Measurements from ENCODE around the gene TTC7B. TPM values are rescaled to one million over a fixed set of nuclear protein-coding genes. Genes with fewer than 3 reads are reported as not detected.

Gene TTC7B
- total and polyA plus RNA-seq, 2 donors (not counting 3 experiments of a cell fraction or from before 2014, with no cell fraction given) = 46.8 to 76.5 TPM

DNA sequence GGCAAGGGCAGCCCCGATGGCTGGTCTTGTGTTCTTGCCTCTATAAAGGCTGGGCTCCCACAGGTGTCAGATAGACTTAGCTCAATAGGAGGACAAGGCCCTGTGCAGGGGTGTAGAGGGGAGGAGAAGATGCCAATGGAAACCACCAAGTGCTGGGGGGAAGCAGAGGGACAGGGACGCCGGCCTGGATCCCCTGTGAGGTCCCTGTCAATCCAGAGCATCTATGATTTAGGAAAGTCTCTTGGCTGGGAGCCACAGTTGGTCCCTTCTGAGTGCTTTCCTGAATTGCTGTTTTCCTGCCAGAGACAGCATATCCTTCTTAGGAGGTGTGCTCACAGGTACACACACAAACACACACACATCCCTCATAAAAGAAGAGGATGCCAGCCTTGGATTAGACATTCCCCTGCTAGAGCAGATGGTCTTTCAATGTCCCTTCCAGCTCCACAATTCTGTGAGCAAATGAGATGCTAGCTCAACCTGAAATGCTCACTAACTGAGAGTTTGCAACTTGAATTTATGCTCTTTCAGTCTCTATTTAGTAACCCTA lies 62.7 kb downstream of the TTC7B start:
- DNase-seq (ENCODE audit: low read depth, low spot score) (no peak), FAIRE-seq (no peak)
- H3K9ac ChIP-seq (replicated peaks; ENCODE audit: extremely low read depth, insufficient read depth, low read length) = no peak overlapping the region
- H3K79me2 ChIP-seq (ENCODE audit: control insufficient read depth, insufficient read depth, low read length) = no peaks in the 10 kb centered on the region
- no peak overlapping the region for H2AFZ ChIP-seq (ENCODE audit: low read depth, low read length)
- ChIA-PET POLR2A (interaction anchor here (0.5 kb wide), 1 partner anchor 27 kb away, joined by 3 read pairs; no protein-coding TSS in a partner anchor), CTCF (interaction anchor here (1.1 to 1.5 kb wide), 3 partner anchors 10 to 452 kb away, joined by 3 to 5 read pairs (median 4); no protein-coding TSS in a partner anchor)
- BruUV-seq (replicated peaks) = no TSS peak
- dilution Hi-C loops (cut with MboI; ENCODE audit: extremely low pct_ligation_motif_present, low sequenced_read_pairs) (no loop called here), intact Hi-C loops (cut with micrococcal nuclease) (no loop called here)
- H3K9me3 ChIP-seq (replicated peaks; ENCODE audit: control insufficient read depth, insufficient read depth, low read length) = no peaks in the 10 kb centered on the region
- H3K4me3 ChIP-seq (replicated peaks in 1 of 3; ENCODE audit: insufficient read depth in 1 of 3, low read depth in 1 of 3, low read length in 3 of 3) = no peak overlapping the region
- H3K27ac ChIP-seq (ENCODE audit: insufficient read depth, low read depth, low read length) = no peak overlapping the region
- no peaks in the 10 kb centered on the region for H3K9me1 ChIP-seq (replicated peaks; ENCODE audit: control insufficient read depth, extremely low read depth, insufficient read depth, low read length)
- H3K4me2 ChIP-seq (ENCODE audit: insufficient read depth, low read length) = no peak overlapping the region
- H3K36me3 ChIP-seq (ENCODE audit: control insufficient read depth in 2 of 2, extremely low read depth in 1 of 2, insufficient read depth in 2 of 2, low read length in 2 of 2) = no peaks in the 10 kb centered on the region
- no peaks in the 10 kb centered on the region for H3K27me3 ChIP-seq (ENCODE audit: control insufficient read depth in 2 of 2, insufficient read depth in 2 of 2, low read length in 2 of 2)
- no peaks in the 10 kb centered on the region for H4K20me1 ChIP-seq (replicated peaks; ENCODE audit: control insufficient read depth, extremely low read depth, insufficient read depth, low read length)
- peaks cover 5% of the 10 kb centered on the region for H3K4me1 ChIP-seq (ENCODE audit: control insufficient read depth, extremely low read depth, insufficient read depth, low read length)
- TF ChIP-seq EZH2 (IDR thresholded peaks at IDR 0.05; ENCODE audit: borderline replicate concordance, low read depth, low read length, severe bottlenecking) = no peak
- no peak for TF ChIP-seq FOS (IDR thresholded peaks at IDR 0.05; ENCODE audit: borderline replicate concordance, insufficient read depth, low read length)
- TF ChIP-seq MYC (IDR thresholded peaks at IDR 0.05; ENCODE audit: low read depth, low read length) = no peak
- TF ChIP-seq POLR2AphosphoS5 (IDR thresholded peaks at IDR 0.05; ENCODE audit: insufficient read depth, low read depth, low read length) = no peak
- TF ChIP-seq, protein P1, sequence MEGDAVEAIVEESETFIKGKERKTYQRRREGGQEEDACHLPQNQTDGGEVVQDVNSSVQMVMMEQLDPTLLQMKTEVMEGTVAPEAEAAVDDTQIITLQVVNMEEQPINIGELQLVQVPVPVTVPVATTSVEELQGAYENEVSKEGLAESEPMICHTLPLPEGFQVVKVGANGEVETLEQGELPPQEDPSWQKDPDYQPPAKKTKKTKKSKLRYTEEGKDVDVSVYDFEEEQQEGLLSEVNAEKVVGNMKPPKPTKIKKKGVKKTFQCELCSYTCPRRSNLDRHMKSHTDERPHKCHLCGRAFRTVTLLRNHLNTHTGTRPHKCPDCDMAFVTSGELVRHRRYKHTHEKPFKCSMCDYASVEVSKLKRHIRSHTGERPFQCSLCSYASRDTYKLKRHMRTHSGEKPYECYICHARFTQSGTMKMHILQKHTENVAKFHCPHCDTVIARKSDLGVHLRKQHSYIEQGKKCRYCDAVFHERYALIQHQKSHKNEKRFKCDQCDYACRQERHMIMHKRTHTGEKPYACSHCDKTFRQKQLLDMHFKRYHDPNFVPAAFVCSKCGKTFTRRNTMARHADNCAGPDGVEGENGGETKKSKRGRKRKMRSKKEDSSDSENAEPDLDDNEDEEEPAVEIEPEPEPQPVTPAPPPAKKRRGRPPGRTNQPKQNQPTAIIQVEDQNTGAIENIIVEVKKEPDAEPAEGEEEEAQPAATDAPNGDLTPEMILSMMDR (IDR thresholded peaks at IDR 0.05; ENCODE audit: extremely low read depth in 1 of 2, insufficient read depth in 1 of 2, low read depth in 1 of 2, low read length in 2 of 2) = no peak
- TF ChIP-seq MAX (IDR thresholded peaks at IDR 0.05; ENCODE audit: insufficient read depth, insufficient read length) = no peak
- no peak for TF ChIP-seq JUN (IDR thresholded peaks at IDR 0.05; ENCODE audit: borderline replicate concordance, insufficient read depth, insufficient read length, low read depth)
- TF ChIP-seq GATA2 (IDR thresholded peaks at IDR 0.05; ENCODE audit: insufficient read depth, insufficient read length, low read depth, low read length) = no peak
- TF ChIP-seq POLR2A (IDR thresholded peaks at IDR 0.05; ENCODE audit: low read depth, low read length) = no peak

Data from endothelial cell of umbilical vein (primary cell).